ENCODE results near the gene PDE3A.

PDE3A gene

GRCh38 chr12:20528208-20528607, 159.9 kb downstream of the PDE3A start:
- Histone ChIP-seq H3K27ac (replicated peaks; ENCODE audit: low read length) (no peak overlapping the region), H2BK120ac (ENCODE audit: low read depth, low read length) (no peak overlapping the region), H3K23ac (ENCODE audit: low read depth, low read length, poor library complexity) (no peak overlapping the region), H3K9me3 (replicated peaks in 1 of 2; ENCODE audit: control insufficient read depth in 2 of 2, insufficient read depth in 1 of 2, low read depth in 1 of 2, low read length in 2 of 2) (no peaks in the 10 kb centered on the region), H2AFZ (ENCODE audit: low read length) (peak overlapping the region; percentile 72), H2AK5ac (ENCODE audit: low read depth, low read length) (no peak overlapping the region), H3K14ac (ENCODE audit: low read length) (no peak overlapping the region), H3K4me2 (ENCODE audit: insufficient read depth, low read length, poor library complexity, severe bottlenecking) (no peak overlapping the region), H2BK15ac (ENCODE audit: low read length) (no peak overlapping the region), H4K8ac (ENCODE audit: low read depth, low read length) (no peak overlapping the region), H3K4me3 (ENCODE audit: low read length in 2 of 2) (no peak overlapping the region), H2BK5ac (ENCODE audit: low read length) (no peak overlapping the region), H3K4me1 (ENCODE audit: control insufficient read depth in 2 of 2, insufficient read depth in 1 of 2, low read depth in 1 of 2, low read length in 2 of 2) (peaks cover 0 to 5% of the 10 kb centered on the region in 2 donors), H3K18ac (ENCODE audit: low read length) (no peak overlapping the region), H2BK12ac (ENCODE audit: low read length) (no peak overlapping the region), H3K79me1 (ENCODE audit: low read depth, low read length) (no peaks in the 10 kb centered on the region), H3K36me3 (replicated peaks in 1 of 2; ENCODE audit: control insufficient read depth in 2 of 2, insufficient read depth in 2 of 2, low read length in 2 of 2) (no peaks in the 10 kb centered on the region), H3K27me3 (ENCODE audit: control insufficient read depth in 3 of 3, insufficient read depth in 3 of 3, low read depth in 1 of 3, low read length in 3 of 3) (no peaks in the 10 kb centered on the region), H4K91ac (ENCODE audit: low read depth, low read length, poor library complexity) (no peak overlapping the region), H3K4ac (ENCODE audit: low read length) (no peak overlapping the region), H3K9ac (ENCODE audit: low read depth, low read length, poor library complexity) (no peak overlapping the region)
- DNase-seq (ENCODE audit: low spot score): no peak
- WGBS, 2 donors (ENCODE audit: extremely low coverage in 2 of 2, insufficient read length in 2 of 2, insufficient replicate concordance in 1 of 2): no CpG with 5 or more reads among the region's 1 CpG

GRCh38 chr12:20546267-20546666, 177.9 kb downstream of the PDE3A start:
- no peak for DNase-seq (ENCODE audit: low spot score)
- Histone ChIP-seq H3K14ac (ENCODE audit: low read length) (no peak overlapping the region), H3K4me1 (ENCODE audit: control insufficient read depth in 2 of 2, insufficient read depth in 1 of 2, low read depth in 1 of 2, low read length in 2 of 2) (no peaks in the 10 kb centered on the region), H2BK12ac (ENCODE audit: low read length) (no peak overlapping the region), H3K4me3 (ENCODE audit: low read length in 2 of 2) (no peak overlapping the region), H2BK5ac (ENCODE audit: low read length) (no peak overlapping the region), H3K27ac (replicated peaks; ENCODE audit: low read length) (no peak overlapping the region), H3K23ac (ENCODE audit: low read depth, low read length, poor library complexity) (no peak overlapping the region), H3K9ac (ENCODE audit: low read depth, low read length, poor library complexity) (no peak overlapping the region), H3K4me2 (ENCODE audit: insufficient read depth, low read length, poor library complexity, severe bottlenecking) (no peak overlapping the region), H3K9me3 (replicated peaks in 1 of 2; ENCODE audit: control insufficient read depth in 2 of 2, insufficient read depth in 1 of 2, low read depth in 1 of 2, low read length in 2 of 2) (no peaks in the 10 kb centered on the region), H3K27me3 (ENCODE audit: control insufficient read depth in 3 of 3, insufficient read depth in 3 of 3, low read depth in 1 of 3, low read length in 3 of 3) (no peaks in the 10 kb centered on the region), H2AK5ac (ENCODE audit: low read depth, low read length) (no peak overlapping the region), H3K36me3 (replicated peaks in 1 of 2; ENCODE audit: control insufficient read depth in 2 of 2, insufficient read depth in 2 of 2, low read length in 2 of 2) (no peaks in the 10 kb centered on the region), H4K91ac (ENCODE audit: low read depth, low read length, poor library complexity) (no peak overlapping the region), H4K8ac (ENCODE audit: low read depth, low read length) (no peak overlapping the region), H2AFZ (ENCODE audit: low read length) (no peak overlapping the region), H3K4ac (ENCODE audit: low read length) (no peak overlapping the region), H2BK120ac (ENCODE audit: low read depth, low read length) (no peak overlapping the region), H2BK15ac (ENCODE audit: low read length) (no peak overlapping the region), H3K79me1 (ENCODE audit: low read depth, low read length) (no peaks in the 10 kb centered on the region), H3K18ac (ENCODE audit: low read length) (no peak overlapping the region)
- WGBS, 2 donors (ENCODE audit: extremely low coverage in 2 of 2, insufficient read length in 2 of 2, insufficient replicate concordance in 1 of 2): no CpG with 5 or more reads among the region's 4 CpGs

GRCh38 chr12:20547816-20548575, 179.7 kb downstream of the PDE3A start:
- no peak overlapping the region for H3K9ac ChIP-seq (ENCODE audit: low read depth, low read length, poor library complexity)
- no peak overlapping the region for H3K14ac ChIP-seq (ENCODE audit: low read length)
- no peaks in the 10 kb centered on the region for H3K36me3 ChIP-seq (replicated peaks in 1 of 2; ENCODE audit: control insufficient read depth in 2 of 2, insufficient read depth in 2 of 2, low read length in 2 of 2)
- no CpG with 5 or more reads among the region's 2 CpGs for WGBS, 2 donors (ENCODE audit: extremely low coverage in 2 of 2, insufficient read length in 2 of 2, insufficient replicate concordance in 1 of 2)
- H4K91ac ChIP-seq (ENCODE audit: low read depth, low read length, poor library complexity): no peak overlapping the region
- H2BK120ac ChIP-seq (ENCODE audit: low read depth, low read length): no peak overlapping the region
- no peak overlapping the region for H3K4ac ChIP-seq (ENCODE audit: low read length)
- no peaks in the 10 kb centered on the region for H3K27me3 ChIP-seq (ENCODE audit: control insufficient read depth in 3 of 3, insufficient read depth in 3 of 3, low read depth in 1 of 3, low read length in 3 of 3)
- no peak overlapping the region for H3K4me3 ChIP-seq (ENCODE audit: low read length in 2 of 2)
- H3K27ac ChIP-seq (replicated peaks; ENCODE audit: low read length): no peak overlapping the region
- H4K8ac ChIP-seq (ENCODE audit: low read depth, low read length): no peak overlapping the region
- H3K4me2 ChIP-seq (ENCODE audit: insufficient read depth, low read length, poor library complexity, severe bottlenecking): no peak overlapping the region
- no peaks in the 10 kb centered on the region for H3K9me3 ChIP-seq (replicated peaks in 1 of 2; ENCODE audit: control insufficient read depth in 2 of 2, insufficient read depth in 1 of 2, low read depth in 1 of 2, low read length in 2 of 2)
- no peak overlapping the region for H2BK15ac ChIP-seq (ENCODE audit: low read length)
- no peak overlapping the region for H2BK12ac ChIP-seq (ENCODE audit: low read length)
- no peaks in the 10 kb centered on the region for H3K79me1 ChIP-seq (ENCODE audit: low read depth, low read length)
- no peak for DNase-seq (ENCODE audit: low spot score)
- H2AK5ac ChIP-seq (ENCODE audit: low read depth, low read length): no peak overlapping the region
- H3K23ac ChIP-seq (ENCODE audit: low read depth, low read length, poor library complexity): no peak overlapping the region
- no peak overlapping the region for H2BK5ac ChIP-seq (ENCODE audit: low read length)
- no peak overlapping the region for H3K18ac ChIP-seq (ENCODE audit: low read length)
- H3K4me1 ChIP-seq (ENCODE audit: control insufficient read depth in 2 of 2, insufficient read depth in 1 of 2, low read depth in 1 of 2, low read length in 2 of 2): no peaks in the 10 kb centered on the region
- H2AFZ ChIP-seq (ENCODE audit: low read length): no peak overlapping the region

GRCh38 chr12:20548611-20549010, 180.3 kb downstream of the PDE3A start:
- Histone ChIP-seq H3K79me1 (ENCODE audit: low read depth, low read length) (no peaks in the 10 kb centered on the region), H4K8ac (ENCODE audit: low read depth, low read length) (no peak overlapping the region), H2BK5ac (ENCODE audit: low read length) (no peak overlapping the region), H3K36me3 (replicated peaks in 1 of 2; ENCODE audit: control insufficient read depth in 2 of 2, insufficient read depth in 2 of 2, low read length in 2 of 2) (no peaks in the 10 kb centered on the region), H3K9me3 (replicated peaks in 1 of 2; ENCODE audit: control insufficient read depth in 2 of 2, insufficient read depth in 1 of 2, low read depth in 1 of 2, low read length in 2 of 2) (no peaks in the 10 kb centered on the region), H2AK5ac (ENCODE audit: low read depth, low read length) (no peak overlapping the region), H3K27me3 (ENCODE audit: control insufficient read depth in 3 of 3, insufficient read depth in 3 of 3, low read depth in 1 of 3, low read length in 3 of 3) (no peaks in the 10 kb centered on the region), H4K91ac (ENCODE audit: low read depth, low read length, poor library complexity) (no peak overlapping the region), H3K4me1 (ENCODE audit: control insufficient read depth in 2 of 2, insufficient read depth in 1 of 2, low read depth in 1 of 2, low read length in 2 of 2) (no peaks in the 10 kb centered on the region), H3K27ac (replicated peaks; ENCODE audit: low read length) (no peak overlapping the region), H2BK120ac (ENCODE audit: low read depth, low read length) (no peak overlapping the region), H2AFZ (ENCODE audit: low read length) (no peak overlapping the region), H2BK12ac (ENCODE audit: low read length) (no peak overlapping the region), H3K14ac (ENCODE audit: low read length) (no peak overlapping the region), H3K4ac (ENCODE audit: low read length) (no peak overlapping the region), H3K4me3 (ENCODE audit: low read length in 2 of 2) (no peak overlapping the region), H3K18ac (ENCODE audit: low read length) (no peak overlapping the region), H3K9ac (ENCODE audit: low read depth, low read length, poor library complexity) (no peak overlapping the region), H3K4me2 (ENCODE audit: insufficient read depth, low read length, poor library complexity, severe bottlenecking) (no peak overlapping the region), H3K23ac (ENCODE audit: low read depth, low read length, poor library complexity) (no peak overlapping the region), H2BK15ac (ENCODE audit: low read length) (no peak overlapping the region)
- DNase-seq (ENCODE audit: low spot score): no peak
- no CpG with 5 or more reads among the region's 1 CpG for WGBS, 2 donors (ENCODE audit: extremely low coverage in 2 of 2, insufficient read length in 2 of 2, insufficient replicate concordance in 1 of 2)

All from neuronal stem cell (in vitro differentiated cells).